ENCODE results near the gene FHL3. TPM values are rescaled to one million over a fixed set of nuclear protein-coding genes. Genes with fewer than 3 reads are reported as not detected.

The FHL3 gene
- total and polyA plus RNA-seq, 2 donors (not counting 3 experiments of a cell fraction or from before 2014, with no cell fraction given), result 26.1 to 58.7 TPM

- POLR2A ChIA-PET, result no interaction called here
- CTCF ChIA-PET, result no interaction called here
- H3K9me3 ChIP-seq (replicated peaks; ENCODE audit: control insufficient read depth, insufficient read depth, low read length), result no peaks in the 10 kb centered on the region
- dilution Hi-C loops (cut with MboI; ENCODE audit: extremely low pct_ligation_motif_present, low sequenced_read_pairs) (no loop called here), intact Hi-C loops (cut with micrococcal nuclease) (no loop called here)
- H3K4me3 ChIP-seq (replicated peaks in 1 of 3; ENCODE audit: insufficient read depth in 1 of 3, low read depth in 1 of 3, low read length in 3 of 3), result no peak overlapping the region
- H3K27ac ChIP-seq (ENCODE audit: insufficient read depth, low read depth, low read length), result no peak overlapping the region
- H3K27me3 ChIP-seq (ENCODE audit: control insufficient read depth in 2 of 2, insufficient read depth in 2 of 2, low read length in 2 of 2), result no peaks in the 10 kb centered on the region
- H3K79me2 ChIP-seq (ENCODE audit: control insufficient read depth, insufficient read depth, low read length), result no peaks in the 10 kb centered on the region
- H3K9me1 ChIP-seq (replicated peaks; ENCODE audit: control insufficient read depth, extremely low read depth, insufficient read depth, low read length), result no peaks in the 10 kb centered on the region
- no peaks in the 10 kb centered on the region for H4K20me1 ChIP-seq (replicated peaks; ENCODE audit: control insufficient read depth, extremely low read depth, insufficient read depth, low read length)
- DNase-seq (ENCODE audit: low read depth, low spot score) (no peak), FAIRE-seq (no peak)
- H2AFZ ChIP-seq (ENCODE audit: low read depth, low read length), result no peak overlapping the region
- TF ChIP-seq MYC (IDR thresholded peaks at IDR 0.05; ENCODE audit: low read depth, low read length) (no peak), CTCF (IDR thresholded peaks at IDR 0.05; ENCODE audit: extremely low read depth in 1 of 2, insufficient read depth in 1 of 2, low read depth in 1 of 2, low read length in 2 of 2) (no peak), EZH2 (IDR thresholded peaks at IDR 0.05; ENCODE audit: borderline replicate concordance, low read depth, low read length, severe bottlenecking) (no peak), GATA2 (IDR thresholded peaks at IDR 0.05; ENCODE audit: insufficient read depth, insufficient read length, low read depth, low read length) (no peak), POLR2AphosphoS5 (IDR thresholded peaks at IDR 0.05; ENCODE audit: insufficient read depth, low read depth, low read length) (no peak), FOS (IDR thresholded peaks at IDR 0.05; ENCODE audit: borderline replicate concordance, insufficient read depth, low read length) (no peak), MAX (IDR thresholded peaks at IDR 0.05; ENCODE audit: insufficient read depth, insufficient read length) (no peak), JUN (IDR thresholded peaks at IDR 0.05; ENCODE audit: borderline replicate concordance, insufficient read depth, insufficient read length, low read depth) (no peak)
- H3K4me2 ChIP-seq (ENCODE audit: insufficient read depth, low read length), result no peak overlapping the region
- no peaks in the 10 kb centered on the region for H3K4me1 ChIP-seq (ENCODE audit: control insufficient read depth, extremely low read depth, insufficient read depth, low read length)
- H3K36me3 ChIP-seq (ENCODE audit: control insufficient read depth in 2 of 2, extremely low read depth in 1 of 2, insufficient read depth in 2 of 2, low read length in 2 of 2), result peaks cover 0 to 5% of the 10 kb centered on the region in 2 experiments
- H3K9ac ChIP-seq (replicated peaks; ENCODE audit: extremely low read depth, insufficient read depth, low read length), result no peak overlapping the region
- BruUV-seq (replicated peaks), result no TSS peak
Measured at GRCh38 chr1:37952738-37953137, 52.6 kb downstream of the FHL3 start.
